Tibial nerve (tissue), 4 donors: ENCODE data around the gene ZFYVE16. TPM values are rescaled to one million over a fixed set of nuclear protein-coding genes. Genes with fewer than 3 reads are reported as not detected.
A peak's percentile ranks its signal among the peaks of the same experiment; 100 is the strongest.

Experiments
- DNase-seq, 2 donors: peaks; one replicate each; pipeline ENCODE4 v3.0.0-alpha.2; 2019; ENCODE audit warnings: low spot score in 2 of 2
- H3K27ac ChIP-seq, 4 donors: fragments of 200-600 bp; sonication (generic) in 3 of 4; one replicate each; pipeline ENCODE4 v1.5.1; 2017 to 2019; ENCODE audit warnings: mild to moderate bottlenecking in 1 of 4
- H3K27me3 ChIP-seq, 2 donors: fragments of 200-600 bp; sonication (generic) in 1 of 2; one replicate each; pipeline versions ENCODE4 v1.5.1 to v1.6.0; 2017 to 2019
- H3K36me3 ChIP-seq, 3 donors: fragments of 200-600 bp; sonication (generic); one replicate each; pipeline ENCODE4 v1.5.1; 2018 to 2019
- H3K4me1 ChIP-seq, 4 donors: fragments of 200-600 bp; sonication (generic) in 3 of 4; one replicate each; pipeline ENCODE4 v1.5.1; 2017 to 2019
- H3K4me3 ChIP-seq, 4 donors: fragments of 200-600 bp; sonication (generic) in 3 of 4; one replicate each; pipeline ENCODE4 v1.5.1; 2017 to 2019; ENCODE audit warnings: mild to moderate bottlenecking in 1 of 4, moderate library complexity in 1 of 4
- H3K9me3 ChIP-seq, 4 donors: fragments of 200-600 bp; sonication (generic) in 3 of 4; one replicate each; pipeline ENCODE4 v1.5.1; 2017 to 2019
- CTCF ChIP-seq, 5 experiments: fragments of 200-600 bp in 3 of 5; fragments of 450-650 bp in 2 of 5; sonication (generic) in 3 of 5; IDR thresholded peaks; one replicate each; pipeline ENCODE4 v1.5.1; 2016 to 2019; ENCODE audit warnings: antibody characterized with exemption in 5 of 5, mild to moderate bottlenecking in 3 of 5, moderate library complexity in 2 of 5
- EP300 ChIP-seq, 2 donors: sonication (generic); formaldehyde crosslinking; IDR thresholded peaks; one replicate each; pipeline ENCODE4 v1.6.1; 2017; ENCODE audit warnings: antibody characterized with exemption in 2 of 2, mild to moderate bottlenecking in 1 of 2
- POLR2A ChIP-seq, 2 donors: fragments of 450-650 bp; IDR thresholded peaks; one replicate each; pipeline ENCODE4 v1.6.1; 2017; ENCODE audit warnings: antibody characterized with exemption in 2 of 2, mild to moderate bottlenecking in 2 of 2, moderate library complexity in 2 of 2
- WGBS, 2 donors: methylation state at CpG; one replicate each; pipeline ENCODE4 v1.1.5; 2018; 5-methylcytosine and 5-hydroxymethylcytosine counted together
- total RNA-seq, 4 donors: library from RNA; depleted of rRNA; stranded (reverse); fragments of >200 nt; gene quantifications; one replicate each; pipeline ENCODE4 v1.1.0, GENCODE V29; 2016

ZFYVE16 gene
- total RNA-seq, 4 donors from 2014 or later, result 30.2 to 43.2 (median 36.6) TPM

- Histone ChIP-seq H3K4me3 (no peak overlapping the region), H3K4me1 (peaks cover 0 to 23% (median 9%) of the 10 kb centered on the region in 4 donors), H3K27me3 (no peaks in the 10 kb centered on the region), H3K36me3 (no peaks in the 10 kb centered on the region), H3K27ac (no peak overlapping the region), H3K9me3 (no peaks in the 10 kb centered on the region)
- DNase-seq, result no peak
- WGBS, 2 donors, result 80 to 90% methylated on average over 2 of the region's 2 CpGs
- TF ChIP-seq EP300 (IDR thresholded peaks at IDR 0.05), result no peak
- TF ChIP-seq CTCF (IDR thresholded peaks at IDR 0.05), result no peak
- no peak for TF ChIP-seq POLR2A (IDR thresholded peaks at IDR 0.05)
These were observed 4.1 kb upstream of the ZFYVE16 start for GRCh38 chr5:80403782-80404181.

- Histone ChIP-seq H3K4me1 (peaks cover 0 to 41% (median 15%) of the 10 kb centered on the region in 4 donors), H3K27me3 (no peaks in the 10 kb centered on the region), H3K9me3 (no peaks in the 10 kb centered on the region), H3K4me3 (peak overlapping the region; percentile 80 to 97 (median 88)), H3K36me3 (peaks cover 0 to 5% (median 0%) of the 10 kb centered on the region in 3 donors), H3K27ac (peak overlapping the region; percentile 97 to 99 (median 98))
- TF ChIP-seq CTCF (IDR thresholded peaks at IDR 0.05) (no peak), EP300 (IDR thresholded peaks at IDR 0.05) (no peak), POLR2A (IDR thresholded peaks at IDR 0.05) (no peak)
- DNase-seq, result peak in 1 of 2 donors; percentile 19
- 16 to 21% methylated on average over 31 of the region's 31 CpGs for WGBS, 2 donors
These were observed 707 bp upstream of the ZFYVE16 start for GRCh38 chr5:80406980-80407734.

- Histone ChIP-seq H3K27ac (peak overlapping the region; percentile 97 to 99 (median 98)), H3K36me3 (peaks cover 0 to 5% (median 0%) of the 10 kb centered on the region in 3 donors), H3K9me3 (no peaks in the 10 kb centered on the region), H3K4me1 (peaks cover 0 to 41% (median 15%) of the 10 kb centered on the region in 4 donors), H3K4me3 (peak overlapping the region; percentile 80 to 97 (median 88)), H3K27me3 (no peaks in the 10 kb centered on the region)
- DNase-seq, result peak in 1 of 2 donors; percentile 23
- TF ChIP-seq CTCF (IDR thresholded peaks at IDR 0.05) (peak in 1 of 5 experiments; percentile 4), EP300 (IDR thresholded peaks at IDR 0.05) (no peak), POLR2A (IDR thresholded peaks at IDR 0.05) (no peak)
- 4 to 6% methylated on average over 16 to 18 of the region's 24 CpGs for WGBS, 2 donors
These were observed 861 bp downstream of the ZFYVE16 start for GRCh38 chr5:80408484-80409366.

GRCh38 chr5:80409367-80409966, 1.6 kb downstream of the ZFYVE16 start:
- no peaks in the 10 kb centered on the region for H3K9me3 ChIP-seq
- H3K27me3 ChIP-seq, result no peaks in the 10 kb centered on the region
- no peak for DNase-seq
- WGBS, 2 donors, result 26 to 37% methylated on average over 6 of the region's 6 CpGs
- no peak for TF ChIP-seq EP300 (IDR thresholded peaks at IDR 0.05)
- TF ChIP-seq POLR2A (IDR thresholded peaks at IDR 0.05), result no peak
- TF ChIP-seq CTCF (IDR thresholded peaks at IDR 0.05), result no peak
- H3K4me3 ChIP-seq, result peak overlapping the region in 2 of 4 donors; percentile 93 to 97
- peaks cover 0 to 41% (median 15%) of the 10 kb centered on the region in 4 donors for H3K4me1 ChIP-seq
- peak overlapping the region in 3 of 4 donors; percentile 98 to 99 (median 98) for H3K27ac ChIP-seq
- peaks cover 0 to 5% (median 0%) of the 10 kb centered on the region in 3 donors for H3K36me3 ChIP-seq
